ENCODE results near the gene TCF7.
A peak's percentile ranks its signal among the peaks of the same experiment; 100 is the strongest.

Gene TCF7

DNA sequence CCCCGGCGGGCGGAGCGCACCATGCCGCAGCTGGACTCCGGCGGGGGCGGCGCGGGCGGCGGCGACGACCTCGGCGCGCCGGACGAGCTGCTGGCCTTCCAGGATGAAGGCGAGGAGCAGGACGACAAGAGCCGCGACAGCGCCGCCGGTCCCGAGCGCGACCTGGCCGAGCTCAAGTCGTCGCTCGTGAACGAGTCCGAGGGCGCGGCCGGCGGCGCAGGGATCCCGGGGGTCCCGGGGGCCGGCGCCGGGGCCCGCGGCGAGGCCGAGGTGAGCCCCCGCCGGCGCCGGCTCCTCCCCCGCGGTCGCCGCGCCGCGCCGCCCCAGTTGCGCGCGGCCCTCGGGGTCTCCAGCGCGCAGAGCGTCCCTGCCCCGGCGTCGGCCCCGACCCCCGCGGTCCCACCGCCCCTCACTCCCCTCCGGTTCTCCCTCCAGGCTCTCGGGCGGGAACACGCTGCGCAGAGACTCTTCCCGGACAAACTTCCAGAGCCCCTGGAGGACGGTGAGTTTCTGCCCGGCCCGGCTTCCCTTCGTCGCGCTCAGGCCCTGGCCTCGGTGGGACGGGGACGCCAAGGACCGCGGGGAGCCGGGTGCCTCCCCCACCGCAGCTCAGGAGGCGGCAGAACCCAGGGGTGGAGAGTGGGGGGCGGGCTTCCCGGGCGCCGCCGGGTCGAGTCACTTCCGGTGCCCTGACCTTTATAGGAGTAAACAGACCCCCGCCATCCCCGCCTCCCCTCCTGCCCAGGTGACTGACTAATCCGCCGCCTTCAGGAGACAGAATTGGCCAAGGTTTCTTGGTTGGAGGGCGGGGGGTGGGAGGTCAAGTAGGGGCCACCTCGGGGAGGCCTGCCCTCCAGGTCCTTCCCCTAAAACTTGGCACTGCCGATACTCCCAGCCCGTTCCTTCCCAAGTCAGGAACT, 665 bp downstream of the TCF7 start:
- peak in 3 of 5 experiments; percentile 59 to 75 (median 62) for DNase-seq

GRCh38 chr5:134115806-134116175, 1.3 kb downstream of the TCF7 start:
- DNase-seq: no peak

DNA sequence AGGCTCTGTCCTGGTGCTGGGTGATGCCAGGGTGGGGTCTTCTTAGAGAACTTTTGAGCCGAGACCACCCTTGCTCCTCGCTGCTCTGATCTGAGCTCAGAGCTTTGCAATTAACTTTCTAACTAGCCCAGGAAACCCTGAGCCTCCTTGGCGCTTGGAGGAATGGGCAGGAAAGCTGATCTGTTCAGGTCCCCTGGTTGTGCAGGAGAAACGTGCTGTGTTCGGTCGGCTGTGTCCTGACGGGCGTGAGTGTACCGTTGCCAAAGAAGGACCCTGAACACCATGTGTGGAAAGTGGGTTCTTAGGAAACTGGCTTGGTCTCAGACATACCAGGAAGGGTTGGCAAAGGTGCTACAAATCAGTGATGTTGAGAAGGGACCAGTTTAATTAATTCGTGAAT, 1.8 kb downstream of the TCF7 start:
- DNase-seq: no peak

DNA sequence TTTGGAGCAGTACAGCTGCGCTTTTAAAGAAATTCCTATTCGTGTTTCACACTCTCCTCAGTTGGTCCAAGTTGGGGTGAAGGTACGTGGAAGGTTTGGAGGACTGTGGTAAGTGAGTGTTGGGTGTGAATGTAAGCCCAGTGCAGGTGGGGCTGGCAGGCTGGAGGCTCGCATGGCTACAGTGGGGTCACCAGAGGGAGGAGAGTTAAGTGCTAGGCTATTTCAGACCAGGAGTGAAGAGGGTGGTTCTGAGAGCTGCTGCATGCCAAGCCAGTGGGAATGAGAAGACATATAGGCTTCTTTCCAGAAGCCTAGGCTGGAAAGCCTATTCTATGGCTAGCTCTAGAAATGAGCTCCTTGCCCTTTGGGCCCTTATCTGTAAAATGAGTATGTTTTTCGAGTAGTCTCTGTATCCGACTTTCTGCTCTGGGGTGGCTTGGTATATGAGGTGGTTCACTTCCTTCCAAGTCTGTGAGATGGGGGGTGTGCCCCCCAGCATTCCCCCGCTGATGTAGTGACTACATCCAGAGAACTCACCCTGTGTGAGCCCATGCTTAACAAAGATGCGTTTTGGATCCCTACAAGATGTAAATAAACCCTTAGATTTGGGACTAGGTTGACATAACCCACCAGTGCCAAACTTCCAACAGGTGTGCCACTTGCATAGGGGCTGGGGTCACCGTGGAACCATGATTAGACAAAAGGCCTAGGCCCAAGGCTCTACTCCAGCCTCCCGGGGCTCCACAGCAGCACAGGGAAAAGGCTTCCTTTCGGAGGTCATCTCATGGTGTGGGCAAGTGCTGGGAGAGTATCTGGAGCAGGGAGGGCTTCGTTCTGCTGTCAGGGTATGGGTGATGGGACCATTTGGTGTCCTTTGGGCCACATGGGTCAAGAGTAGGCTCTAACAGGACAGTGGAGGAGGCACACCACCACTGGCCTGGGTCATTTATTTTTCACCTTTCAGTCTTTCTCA, 2.6 kb downstream of the TCF7 start:
- no peak for DNase-seq

DNA sequence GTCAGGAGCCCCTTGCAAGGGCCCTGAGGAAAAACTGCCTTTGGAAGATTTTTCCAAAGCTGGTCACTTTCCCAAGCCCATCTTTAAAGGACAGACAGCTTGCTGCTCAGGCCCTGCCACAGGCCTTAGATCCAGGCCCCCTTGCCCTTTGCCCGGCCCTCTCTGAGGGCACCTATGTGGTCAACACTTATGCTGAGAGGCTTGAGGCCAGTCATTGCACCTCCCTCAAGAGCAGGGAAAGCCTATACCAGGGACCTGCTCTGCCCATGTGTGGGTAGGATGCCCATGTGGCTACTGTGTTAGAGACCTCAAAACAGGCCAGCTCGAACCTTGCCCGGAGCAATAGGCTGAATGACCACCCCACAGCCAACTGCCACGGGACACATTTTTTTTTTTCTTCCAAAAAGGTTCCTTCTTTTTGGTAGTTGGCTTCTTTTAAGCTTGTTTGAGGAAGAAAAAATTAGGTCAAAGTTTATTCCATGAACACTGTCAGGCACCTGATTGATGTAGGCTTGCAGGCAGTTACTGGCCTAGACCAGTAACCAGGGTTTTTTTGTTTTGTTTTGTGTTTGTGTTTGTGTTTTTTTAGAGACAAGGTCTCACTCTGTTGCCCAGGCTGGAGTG, 3.8 kb downstream of the TCF7 start:
- DNase-seq: no peak

- DNase-seq: no peak
These were observed 5.2 kb downstream of the TCF7 start for GRCh38 chr5:134119720-134120119.

GRCh38 chr5:134120386-134121138, 6.1 kb downstream of the TCF7 start:
- DNase-seq: no peak

DNA sequence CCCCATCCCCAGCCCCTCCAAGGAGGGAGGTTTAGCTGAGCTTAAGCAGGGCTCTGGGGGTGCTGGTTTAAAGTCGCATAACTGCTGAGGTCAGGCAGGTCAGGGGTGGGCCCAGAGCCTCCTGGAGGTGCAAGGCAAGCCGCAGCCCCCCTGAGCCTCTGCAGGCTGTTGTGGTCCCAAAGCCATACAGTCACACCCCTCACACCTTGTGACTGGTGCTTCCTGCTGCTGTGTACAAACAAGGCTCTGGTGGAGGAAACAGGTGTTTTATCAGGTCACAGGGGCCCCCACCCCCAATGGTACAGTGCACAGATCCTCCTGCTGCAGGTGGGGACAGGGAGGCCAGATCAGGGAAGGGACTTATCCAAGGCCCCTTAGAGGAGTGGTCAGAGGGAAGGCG, 8.0 kb downstream of the TCF7 start:
- DNase-seq: peak in 3 of 5 experiments; percentile 50 to 90 (median 62)

GRCh38 chr5:134123360-134123759, 8.9 kb downstream of the TCF7 start:
- DNase-seq: no peak

- DNase-seq: peak in 2 of 5 experiments; percentile 47 to 65
These were observed 10.0 kb downstream of the TCF7 start for GRCh38 chr5:134124289-134125038.

GRCh38 chr5:134125039-134126015, 10.8 kb downstream of the TCF7 start:
- no peak for DNase-seq

DNA sequence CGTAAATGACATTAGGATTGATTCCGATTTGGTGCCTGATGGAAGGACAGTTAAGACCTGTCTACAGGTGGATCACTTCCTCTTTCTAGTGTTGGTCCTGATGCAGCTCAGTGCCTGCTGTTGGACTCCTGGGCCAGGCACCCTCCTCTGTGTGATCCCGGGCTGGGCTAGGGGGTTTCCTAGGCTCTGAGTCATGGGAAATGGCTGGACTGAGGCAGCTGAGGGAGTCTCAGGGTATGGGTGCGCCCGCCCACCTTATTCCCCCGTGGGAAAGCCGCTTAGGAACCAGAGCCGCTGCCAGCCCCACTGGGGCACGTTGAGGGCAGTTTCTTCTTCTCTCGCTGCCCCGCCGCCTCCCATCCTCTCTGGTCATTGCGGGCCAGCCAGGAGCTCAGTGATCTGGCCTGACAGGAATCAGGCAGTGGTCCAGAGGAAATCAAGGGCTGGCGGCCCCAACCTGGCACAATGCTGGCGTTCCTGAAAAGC, 12.9 kb downstream of the TCF7 start:
- peak in 4 of 5 experiments; percentile 32 to 56 (median 44) for DNase-seq

DNA sequence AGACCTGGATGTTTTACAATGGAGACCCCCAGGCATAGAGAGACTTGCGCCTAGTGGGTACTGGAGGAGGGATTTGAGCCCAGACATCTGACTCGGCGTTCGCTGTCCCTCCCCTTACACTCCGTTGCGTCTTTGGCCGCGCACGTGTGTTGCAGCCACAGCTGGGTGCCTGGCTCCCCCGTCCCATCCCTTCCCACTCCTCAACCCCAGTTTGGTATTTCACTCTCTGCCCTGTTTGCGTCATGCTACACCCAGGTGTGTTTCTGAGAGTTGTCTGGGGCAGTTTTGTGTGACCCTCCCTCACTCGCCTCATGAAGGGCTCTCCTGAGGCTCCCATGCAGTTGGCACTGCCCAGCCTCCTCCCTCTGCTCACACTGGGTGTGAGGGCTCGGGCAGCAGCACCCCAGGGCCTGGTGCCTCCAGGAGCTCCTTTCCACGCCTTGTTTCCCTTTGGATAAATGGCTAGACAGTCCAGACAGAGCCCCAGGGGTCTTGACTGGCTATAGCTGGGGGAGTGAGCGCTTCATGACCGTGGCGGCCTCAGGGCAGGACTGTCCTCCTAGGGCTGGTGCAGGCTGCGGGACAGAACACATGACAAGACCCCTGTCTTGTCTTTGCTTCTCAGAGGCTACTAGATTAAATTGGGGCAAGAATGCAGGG, 13.6 kb downstream of the TCF7 start:
- no peak for DNase-seq

DNA sequence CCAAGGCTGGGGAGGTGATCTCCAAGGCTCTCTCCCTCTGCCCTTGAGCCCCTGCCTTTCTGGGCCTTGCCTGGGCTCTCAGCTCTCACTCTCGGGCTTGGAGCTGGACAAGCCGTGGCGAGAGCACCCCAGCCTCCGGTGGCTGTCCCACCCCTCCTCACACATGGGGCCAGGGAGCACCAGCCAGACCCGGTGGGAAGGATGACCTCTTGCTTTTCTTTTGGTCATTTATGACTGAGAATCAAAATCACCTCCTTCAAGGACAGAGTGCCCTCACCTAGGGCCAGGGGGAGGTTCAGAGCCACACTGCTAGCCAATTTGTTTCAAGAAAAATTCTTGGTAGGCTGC, 14.1 kb downstream of the TCF7 start:
- no peak for DNase-seq

GRCh38 chr5:134129411-134130238, 15.1 kb downstream of the TCF7 start:
- DNase-seq: peak in 1 of 5 experiments; percentile 39

DNA sequence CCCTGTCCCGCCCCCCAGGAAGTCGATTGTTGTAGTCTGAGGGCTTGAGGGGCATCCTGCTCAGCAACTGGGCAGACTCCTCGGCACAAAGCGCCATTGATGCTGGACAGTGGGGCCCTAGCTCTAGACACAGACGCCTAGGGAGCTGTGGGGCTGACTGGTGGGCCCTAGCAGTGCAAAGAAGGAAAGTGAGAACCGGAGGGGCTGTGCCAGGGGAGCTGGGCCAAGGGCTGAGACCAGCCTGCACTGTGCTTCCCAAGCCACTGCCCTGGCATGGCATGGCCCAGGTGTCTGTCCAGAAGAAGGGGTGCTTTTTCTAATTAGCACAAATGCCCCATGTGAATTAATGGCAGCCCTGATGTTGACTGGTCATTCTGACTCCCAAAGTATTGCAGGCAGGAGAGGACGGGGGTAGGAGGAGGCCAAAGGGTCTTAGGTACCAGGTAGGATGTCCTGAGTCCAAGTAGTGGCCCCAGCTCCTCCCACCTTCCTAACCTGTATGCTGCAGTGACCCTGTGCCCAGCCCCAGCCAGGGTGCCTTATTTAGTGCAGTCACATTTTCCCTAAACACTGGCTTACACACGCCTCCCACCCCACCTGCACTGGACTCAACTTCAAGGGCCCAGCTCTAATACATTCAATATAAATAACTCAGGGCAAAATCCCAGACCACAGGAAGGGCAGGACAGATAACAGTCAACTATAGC, 15.9 kb downstream of the TCF7 start:
- DNase-seq: no peak

DNA sequence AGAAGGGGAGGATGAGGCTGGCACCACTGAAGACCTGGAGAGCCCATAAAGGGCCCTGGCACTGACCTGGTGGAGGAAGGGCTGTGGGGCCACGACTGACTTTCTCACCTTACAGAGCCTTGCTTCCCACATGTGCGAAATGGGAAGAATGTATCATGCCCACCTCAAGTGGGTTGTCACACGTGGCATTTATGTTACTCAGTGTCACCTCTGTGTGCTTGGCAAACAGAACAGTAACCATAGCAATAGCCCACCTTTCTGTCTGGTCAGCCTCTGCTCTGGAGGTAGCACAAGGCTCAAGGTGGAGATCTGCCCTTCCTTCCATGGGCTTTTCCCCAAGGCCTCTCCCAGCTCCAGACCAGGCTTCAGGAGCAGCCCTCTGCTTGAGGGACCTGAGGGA, 16.7 kb downstream of the TCF7 start:
- DNase-seq: peak in 2 of 5 experiments; percentile 31 to 37
